Measurements from ENCODE around the gene CDH12.

The CDH12 gene

DNA sequence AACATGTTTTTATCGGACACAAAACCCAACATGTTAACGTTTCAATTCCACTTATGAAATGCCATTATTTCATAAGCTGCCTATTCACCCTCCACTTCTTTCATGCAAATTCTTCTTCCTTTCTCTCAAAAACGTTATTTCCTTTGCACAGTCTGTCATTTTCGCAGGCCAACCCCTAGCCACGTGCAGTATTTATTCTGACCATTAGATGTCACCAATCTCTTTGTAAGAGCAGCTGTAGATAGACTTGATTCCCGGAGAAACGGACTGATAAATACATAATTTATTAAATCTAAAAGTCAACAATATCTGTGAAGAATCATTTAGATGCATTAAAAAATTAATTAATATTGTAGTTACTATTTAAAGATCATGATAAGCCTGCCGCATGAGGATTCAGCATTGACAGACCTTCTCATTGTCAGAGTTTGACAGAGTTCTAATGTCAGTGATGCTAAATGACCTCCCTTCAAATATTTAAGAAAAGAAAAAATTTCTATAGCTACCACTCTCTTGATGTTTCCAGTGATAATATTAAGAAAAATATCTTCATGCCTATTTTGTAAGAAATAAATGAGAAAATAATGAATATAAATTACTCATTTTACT is 933.6 kb downstream of the CDH12 start:
- DNase-seq: peak; percentile 53

GRCh38 chr5:21918451-21918850 is 934.7 kb downstream of the CDH12 start:
- no peak for DNase-seq

DNA sequence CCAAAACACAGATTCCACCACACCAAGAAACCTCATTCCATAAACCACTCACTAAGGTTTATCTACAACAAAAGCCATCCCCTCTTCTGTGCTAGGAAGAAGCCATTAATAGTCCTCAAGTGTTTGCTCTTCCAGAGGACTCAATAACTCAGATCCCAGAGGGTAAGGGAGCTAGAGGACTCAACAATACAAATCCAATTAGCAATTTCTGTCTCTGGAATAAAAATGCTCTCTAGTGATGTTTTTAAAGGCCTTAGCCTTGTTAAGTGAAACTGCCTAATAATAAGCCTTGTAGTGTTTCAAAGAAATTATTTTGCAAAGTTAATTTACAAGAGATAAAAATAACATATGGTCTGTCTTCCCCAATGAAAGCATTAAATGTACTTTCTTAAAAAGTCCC is 942.4 kb downstream of the CDH12 start:
- DNase-seq: no peak

GRCh38 chr5:21895766-21896350 is 957.3 kb downstream of the CDH12 start:
- no peak for DNase-seq

GRCh38 chr5:21893161-21893560 is 960.0 kb downstream of the CDH12 start:
- DNase-seq: no peak

DNA sequence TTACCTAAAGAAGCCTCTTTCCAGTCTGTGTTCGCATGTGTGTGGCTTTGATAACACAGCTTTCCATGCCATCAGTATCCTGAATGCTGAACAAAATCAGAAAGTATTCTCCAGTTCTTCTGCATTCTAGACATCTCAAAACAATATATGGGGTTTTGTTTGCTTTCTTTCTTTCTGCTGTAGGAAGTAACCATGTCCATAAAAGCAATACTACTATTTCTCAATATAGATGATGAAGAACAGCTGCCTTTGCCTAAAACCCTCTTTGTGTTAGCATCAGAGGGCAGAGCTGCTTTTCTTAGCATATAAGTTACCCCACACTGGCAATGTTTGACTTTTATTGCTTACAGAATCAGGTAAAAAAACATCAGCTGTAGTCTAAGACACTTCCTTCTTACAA is 963.6 kb downstream of the CDH12 start:
- DNase-seq: no peak

- no peak for DNase-seq
Measured at GRCh38 chr5:21882074-21882745, 970.9 kb downstream of the CDH12 start.

- DNase-seq: no peak
Measured at GRCh38 chr5:21880164-21880563, 973.0 kb downstream of the CDH12 start.

- peak; percentile 66 for DNase-seq
Measured at GRCh38 chr5:21862986-21863385, 990.2 kb downstream of the CDH12 start.

- no peak for DNase-seq
Measured at GRCh38 chr5:21858441-21858840, 994.7 kb downstream of the CDH12 start.

DNA sequence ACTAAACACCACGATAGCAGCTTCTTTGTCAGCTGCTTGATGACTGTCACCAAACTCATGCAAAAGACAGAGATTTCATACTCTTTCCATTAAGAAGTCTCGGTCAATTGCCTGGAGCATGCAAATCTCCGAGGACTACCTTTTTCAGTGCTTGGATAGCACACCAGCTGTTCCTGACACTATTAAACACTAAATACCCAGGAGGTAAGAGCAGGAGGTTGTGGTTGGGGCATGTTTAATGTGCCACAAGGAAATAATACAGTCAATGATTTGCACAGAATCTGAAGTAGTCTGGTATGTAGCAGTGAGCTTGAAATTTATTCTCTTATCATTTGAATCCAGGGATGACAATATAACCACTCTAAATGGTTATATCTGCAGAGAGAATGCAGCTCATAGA is 996.2 kb downstream of the CDH12 start:
- DNase-seq: no peak

DNA sequence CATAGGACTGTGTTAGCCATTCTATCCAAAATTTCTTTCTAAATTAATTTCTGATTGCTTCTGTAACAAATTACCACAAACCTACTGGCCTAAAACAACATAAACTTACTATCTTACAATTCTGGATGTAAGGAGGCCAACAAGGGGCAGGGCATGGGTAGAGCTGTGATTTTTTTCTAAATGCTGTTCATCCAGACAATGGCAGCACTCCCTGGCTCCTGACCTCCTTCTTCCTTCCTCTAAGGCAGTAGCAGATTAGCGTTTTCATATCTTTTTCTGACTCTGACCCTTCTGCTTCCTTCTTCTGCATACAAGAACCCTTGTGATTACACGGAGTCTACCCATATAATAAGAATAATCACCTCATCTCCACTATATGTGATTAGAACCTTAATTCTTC is 1005.8 kb downstream of the CDH12 start:
- no peak for DNase-seq

DNA sequence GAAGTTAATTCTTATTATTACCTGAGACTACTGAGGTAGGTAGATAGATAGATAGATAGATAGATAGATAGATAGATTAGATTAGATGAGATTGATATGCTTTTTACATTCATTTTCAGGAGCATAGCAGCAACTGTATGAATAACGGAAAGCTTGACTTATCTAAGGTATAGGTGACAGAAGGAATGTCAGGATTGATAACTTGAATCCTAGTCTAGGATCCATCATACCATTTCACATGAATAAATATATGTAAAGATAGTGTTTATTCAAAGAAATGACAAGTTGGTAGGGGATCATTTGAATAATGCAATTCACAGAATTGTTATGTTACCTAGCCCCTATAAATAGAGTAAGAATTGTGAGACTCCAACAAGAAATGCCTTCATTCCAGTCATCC is 1008.2 kb downstream of the CDH12 start:
- DNase-seq: no peak

- DNase-seq: no peak
Measured at GRCh38 chr5:21834863-21835262, 1018.3 kb downstream of the CDH12 start.

- no peak for DNase-seq
Measured at GRCh38 chr5:21831145-21831787, 1021.9 kb downstream of the CDH12 start.

DNA sequence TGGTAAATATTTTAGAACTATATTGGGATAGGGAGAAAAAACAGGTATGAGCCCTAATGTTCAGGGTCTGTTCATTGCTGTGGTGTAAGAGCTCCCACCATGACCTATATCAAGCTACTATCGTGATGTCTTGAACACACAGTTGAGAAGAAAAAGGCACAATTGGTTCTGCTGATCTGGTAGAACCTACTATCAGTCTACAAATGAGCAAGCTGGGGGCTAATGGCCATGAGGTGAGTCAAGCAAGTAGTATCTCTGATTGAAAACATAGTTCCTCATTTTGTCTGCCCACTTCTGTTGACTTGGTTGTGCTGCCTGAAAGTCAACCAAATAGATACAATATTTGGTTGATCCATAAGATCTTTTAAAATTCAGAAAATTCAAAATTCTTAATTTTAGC is 1026.3 kb downstream of the CDH12 start:
- no peak for DNase-seq

DNA sequence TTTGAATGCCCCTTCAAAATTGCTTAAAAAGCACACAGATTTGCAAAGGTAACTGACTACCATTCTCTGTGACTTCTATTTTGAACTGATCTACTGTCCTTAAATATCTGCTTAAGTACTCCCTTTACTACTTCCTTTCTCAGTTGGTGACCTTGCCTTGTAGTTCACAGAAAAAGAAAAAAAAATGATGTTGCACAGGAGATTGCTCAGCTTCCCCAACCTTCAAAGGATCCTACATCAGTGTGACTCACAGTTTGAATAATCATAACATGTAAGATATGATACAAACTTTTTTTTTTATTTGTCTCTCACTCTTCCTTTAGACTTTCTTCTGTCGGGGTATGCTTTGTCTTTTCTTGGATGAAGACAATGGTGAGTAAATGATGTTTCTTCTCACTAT is 1029.6 kb downstream of the CDH12 start:
- no peak for DNase-seq

GRCh38 chr5:21823076-21823574 is 1030.0 kb downstream of the CDH12 start:
- no peak for DNase-seq

- no peak for DNase-seq
Measured at GRCh38 chr5:21820527-21820926, 1032.6 kb downstream of the CDH12 start.

DNA sequence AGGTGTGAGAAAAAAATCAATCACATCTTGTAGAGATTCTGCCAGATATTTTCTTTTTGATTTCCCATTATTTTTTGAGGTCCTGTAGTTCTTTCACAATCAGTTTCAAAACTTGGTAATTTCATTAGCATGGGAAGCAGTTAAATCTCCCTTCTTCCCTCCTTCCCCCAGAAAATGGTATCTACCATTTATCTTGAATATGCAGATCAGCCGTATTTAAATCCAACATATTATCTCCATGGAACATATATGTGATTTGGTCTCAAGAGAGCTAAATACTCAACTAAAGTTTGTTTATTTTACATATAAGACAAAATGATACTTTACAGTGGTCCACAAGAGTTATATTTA is 1034.8 kb downstream of the CDH12 start:
- DNase-seq: no peak

- DNase-seq: no peak
Measured at GRCh38 chr5:21817668-21818369, 1035.3 kb downstream of the CDH12 start.

DNA sequence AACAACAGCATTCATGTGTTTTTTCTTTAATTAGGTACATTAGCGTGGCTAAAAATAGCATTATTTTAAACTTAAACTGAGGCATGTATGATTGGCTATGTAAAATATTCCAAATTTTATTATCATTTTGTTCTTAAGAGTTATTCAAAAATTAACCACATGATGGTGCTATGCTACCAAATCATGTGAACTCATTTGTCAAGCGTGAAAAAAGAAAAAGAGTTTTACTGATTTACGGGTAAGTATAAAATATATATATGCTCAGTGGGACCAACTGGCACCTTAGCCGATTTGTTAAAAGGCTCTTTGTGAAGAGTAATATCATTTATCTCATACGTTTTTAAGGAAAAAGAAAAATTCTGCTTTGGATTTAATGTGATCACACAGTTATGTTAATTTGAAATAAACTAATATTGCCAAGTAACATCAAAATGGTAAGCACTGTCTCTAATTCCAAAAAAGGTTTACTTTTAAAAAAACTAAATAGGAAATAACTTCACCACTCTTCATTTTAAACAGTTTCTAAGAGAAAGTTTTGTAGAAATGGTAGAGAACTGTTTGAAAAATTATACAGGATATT is 1042.3 kb downstream of the CDH12 start:
- DNase-seq: peak; percentile 28

DNA sequence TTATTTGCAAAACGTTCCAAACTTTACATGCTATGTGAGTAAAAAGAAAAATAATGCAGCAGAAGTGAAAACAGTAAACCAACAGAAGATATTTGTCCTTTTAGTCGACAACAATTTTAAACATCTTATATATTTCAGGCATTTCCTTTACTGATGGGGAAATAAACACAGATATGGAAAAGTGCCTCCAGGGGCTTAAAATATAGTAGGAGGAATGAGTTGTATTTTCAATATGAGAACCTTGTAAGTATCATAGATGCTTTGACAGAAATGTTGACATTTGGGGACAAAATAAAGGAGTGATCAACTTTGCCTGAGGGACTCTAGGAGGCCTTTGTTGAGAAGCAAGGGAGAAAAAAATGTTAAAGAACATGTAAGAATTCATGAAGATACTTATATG is 1043.5 kb downstream of the CDH12 start:
- no peak for DNase-seq
